C1 segment of cervical spinal cord (tissue), 14 donors: ENCODE results near the gene ARHGEF6.
"Not testable (repeated sequence)": the region's sequence is repeated elsewhere in the genome, so short reads cannot be mapped to it uniquely, and the experiment has no call there.

ENCODE experiments used
- DNase-seq, 14 donors: peaks; one replicate each; lab custom pipeline; 2025; lab: John Stamatoyannopoulos, UW

The ARHGEF6 gene

DNA sequence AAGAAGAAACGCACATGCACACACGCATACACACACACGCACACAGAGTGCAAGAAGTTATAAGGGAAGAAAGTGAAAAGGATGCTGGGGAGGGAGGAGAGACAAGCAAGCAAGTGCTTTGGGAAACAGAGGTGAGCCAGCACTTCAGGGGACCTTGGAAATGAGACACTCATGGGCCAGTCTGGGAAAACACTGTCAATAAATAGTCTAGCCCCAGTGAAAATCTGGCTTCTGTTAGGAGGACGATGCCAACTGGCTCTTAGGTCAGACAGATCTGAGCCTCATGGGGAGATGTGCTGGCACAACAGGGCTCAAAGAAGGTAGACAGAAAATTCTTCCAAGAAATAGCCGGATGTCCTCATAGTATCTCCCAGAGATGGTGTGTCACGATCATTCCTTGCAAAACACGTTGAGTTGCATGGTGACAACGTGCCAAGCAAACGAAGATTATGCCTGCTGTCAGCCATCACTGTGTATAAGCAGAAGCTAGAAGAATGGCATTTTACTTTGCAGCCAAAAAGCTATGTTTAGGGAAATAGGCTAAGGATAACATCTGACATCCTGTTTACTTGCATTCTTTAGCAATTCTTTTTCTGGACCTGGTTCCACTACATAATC is 557 bp upstream of the ARHGEF6 start:
- peak in 5 of 14 donors; percentile 4 to 14 (median 7) for DNase-seq

DNA sequence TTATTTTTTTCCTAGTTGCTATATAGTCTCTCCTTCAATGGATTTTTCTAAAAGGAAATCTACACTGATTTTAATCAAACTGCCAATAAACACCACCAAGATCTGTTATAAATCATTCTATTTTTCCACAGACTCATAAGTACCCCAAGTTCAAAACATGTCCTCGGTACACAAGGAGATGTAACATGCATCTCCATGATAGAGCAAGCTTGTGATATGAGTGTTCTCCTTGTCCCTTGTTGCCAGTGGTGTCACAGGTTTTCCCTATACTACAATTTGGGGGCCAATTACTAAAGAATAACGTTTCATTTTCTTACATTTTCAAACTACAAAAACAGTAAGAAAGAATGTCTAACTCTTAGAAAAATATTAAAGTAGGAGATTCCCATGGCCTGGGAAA is 491 bp downstream of the ARHGEF6 start:
- no peak for DNase-seq

GRCh38 chrX:136779346-136779781 is 1.4 kb downstream of the ARHGEF6 start:
- no peak for DNase-seq

DNA sequence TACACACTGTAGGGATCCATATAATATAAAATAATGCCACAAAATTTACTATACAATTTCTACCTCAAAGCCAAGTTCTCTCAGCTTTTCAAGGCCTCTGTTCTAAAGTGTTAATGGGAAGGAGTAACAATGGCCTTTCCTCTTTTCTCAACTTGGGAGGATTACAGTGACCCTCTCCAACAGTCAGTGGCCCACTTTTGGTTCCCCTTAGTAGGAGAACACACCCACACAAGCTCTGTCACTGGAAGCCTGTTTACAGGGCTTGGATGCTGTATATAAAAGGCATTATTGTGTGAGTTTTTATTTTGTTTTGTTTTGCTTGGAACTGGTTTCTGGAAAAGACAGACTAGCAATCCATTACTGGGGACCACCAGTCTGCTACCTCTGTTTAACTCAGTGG is 1.8 kb downstream of the ARHGEF6 start:
- no peak for DNase-seq

DNA sequence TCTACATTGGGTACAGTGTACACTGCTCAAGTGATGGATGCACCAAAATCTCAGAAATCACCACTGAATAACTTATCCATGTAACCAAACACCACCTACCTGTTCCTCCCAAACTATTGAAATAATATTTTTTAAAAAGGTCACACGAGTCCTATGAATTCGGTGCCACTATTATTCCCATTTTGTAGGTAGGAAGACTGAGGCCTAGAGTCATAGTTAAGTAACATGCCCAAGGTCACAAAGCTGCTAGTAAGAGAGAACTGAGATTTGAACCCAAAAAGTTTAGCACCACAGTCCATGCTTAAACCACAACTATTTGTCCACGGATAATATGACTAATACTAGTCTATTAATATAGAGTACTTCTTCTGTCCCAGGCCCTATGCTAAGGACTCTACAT is 2.7 kb downstream of the ARHGEF6 start:
- DNase-seq: no peak

DNA sequence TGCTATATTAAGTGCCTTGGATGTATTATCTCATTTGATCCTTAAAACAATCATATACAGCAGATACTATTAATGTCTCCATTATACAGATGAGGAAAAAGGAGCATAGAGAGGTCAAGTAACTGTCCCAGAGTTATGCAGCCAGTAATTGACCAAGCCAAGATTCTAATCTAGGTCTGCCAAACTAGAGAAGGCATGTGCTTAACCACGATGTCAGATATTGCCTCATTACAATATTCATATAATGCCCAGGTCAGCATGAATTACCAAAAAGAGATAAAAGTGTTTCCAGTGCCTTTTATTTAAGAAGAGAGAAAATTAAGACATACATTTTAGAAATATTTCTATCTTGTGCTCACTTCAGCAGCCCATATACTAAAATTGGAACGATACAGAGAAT is 7.1 kb downstream of the ARHGEF6 start:
- DNase-seq: no peak

DNA sequence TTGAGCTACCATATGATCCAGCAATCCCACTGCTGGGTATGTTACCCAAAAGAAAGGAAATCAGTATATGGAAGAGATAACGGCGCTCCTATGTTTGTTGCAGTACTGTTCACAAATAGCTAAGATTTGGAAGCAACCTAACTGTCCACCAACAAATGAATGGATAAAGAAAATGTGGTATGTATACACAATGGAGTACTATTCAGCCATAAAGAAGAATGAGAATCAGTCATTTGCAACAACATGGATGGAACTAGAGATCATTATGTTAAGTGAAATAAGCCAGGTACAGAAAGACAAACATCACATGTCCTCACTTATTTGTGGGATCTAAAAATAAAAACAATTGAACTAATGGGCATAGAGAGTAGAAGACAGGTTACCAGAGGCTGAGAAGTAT is 8.9 kb downstream of the ARHGEF6 start:
- not testable (repeated sequence) for DNase-seq

DNA sequence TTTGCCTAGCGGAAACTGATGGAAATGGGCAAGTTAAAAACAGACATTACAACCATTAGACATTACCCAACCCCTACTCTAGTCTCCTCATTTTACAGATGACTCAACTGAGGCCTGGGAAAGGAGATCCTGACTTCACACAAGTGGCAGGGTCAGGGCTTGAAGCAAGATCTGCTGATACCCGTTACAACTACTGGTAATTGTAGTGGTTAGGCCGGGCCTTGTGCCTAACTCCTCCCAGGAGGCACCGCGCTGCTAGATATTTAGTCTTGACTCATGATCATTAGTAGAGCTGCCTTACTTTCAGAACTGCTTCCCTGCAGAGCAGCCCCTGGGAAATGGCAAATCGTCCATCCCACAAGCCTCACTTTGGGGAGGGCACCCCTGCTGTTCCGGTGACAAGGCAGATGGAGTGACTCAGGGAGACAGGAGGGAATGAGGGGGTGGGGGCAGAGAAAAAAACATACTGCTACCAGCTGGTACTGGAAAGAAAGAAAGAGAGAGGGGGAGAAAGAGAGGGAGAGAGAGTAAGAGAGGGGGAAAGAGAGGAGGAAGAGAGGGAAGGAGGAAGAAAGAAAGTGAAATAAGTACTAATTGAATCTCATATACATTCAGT is 12.2 kb downstream of the ARHGEF6 start:
- peak in 2 of 14 donors; percentile 6 to 33 for DNase-seq

DNA sequence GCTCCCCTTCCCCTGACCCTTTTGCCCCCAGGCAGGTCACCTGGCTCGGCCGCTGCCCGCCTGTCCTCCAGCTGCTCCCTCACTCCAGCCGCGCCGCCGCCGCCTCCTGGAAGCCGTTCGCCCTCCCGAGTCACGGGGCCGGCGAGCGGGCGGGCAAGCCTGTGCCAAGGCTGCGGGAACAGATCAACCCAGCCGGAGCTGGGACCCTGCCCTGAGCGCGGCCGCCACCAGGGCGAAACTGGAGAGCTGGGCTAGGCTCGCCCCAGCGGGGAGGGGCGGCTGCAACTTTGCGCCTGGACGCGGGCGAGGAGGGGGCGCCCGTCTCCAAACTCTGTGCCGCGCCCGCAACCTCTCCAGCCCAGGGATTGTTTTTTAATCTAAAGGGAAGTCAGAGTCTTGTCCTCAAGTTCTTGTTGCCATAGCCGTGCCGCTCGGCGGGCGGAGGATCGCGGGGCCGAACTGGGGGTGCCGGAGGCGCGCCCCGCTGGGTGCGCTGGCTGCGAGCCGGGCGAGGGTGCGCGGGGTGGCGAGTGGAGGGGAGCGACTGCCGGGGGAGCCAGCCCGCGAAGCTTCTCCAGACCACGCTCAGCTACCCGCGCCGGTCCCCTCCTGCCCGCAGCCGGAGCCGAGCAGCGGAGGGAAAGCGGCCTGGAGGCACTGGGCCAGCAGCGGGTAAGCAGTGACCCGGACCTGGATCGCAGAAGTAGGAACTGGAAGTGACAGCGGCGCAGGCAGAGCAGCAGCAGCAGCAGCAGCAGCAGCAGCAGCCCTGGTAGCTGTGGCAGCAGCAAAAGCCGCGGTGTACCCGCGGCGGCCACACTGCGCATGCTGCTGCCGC is 13.4 kb downstream of the ARHGEF6 start:
- peak in 11 of 14 donors; percentile 9 to 70 (median 34) for DNase-seq

GRCh38 chrX:136766785-136767103 is 14.0 kb downstream of the ARHGEF6 start:
- no peak for DNase-seq

- DNase-seq: no peak
Measured at GRCh38 chrX:136765821-136766356, 14.8 kb downstream of the ARHGEF6 start.

- DNase-seq: no peak
Measured at GRCh38 chrX:136764206-136764605, 16.5 kb downstream of the ARHGEF6 start.

DNA sequence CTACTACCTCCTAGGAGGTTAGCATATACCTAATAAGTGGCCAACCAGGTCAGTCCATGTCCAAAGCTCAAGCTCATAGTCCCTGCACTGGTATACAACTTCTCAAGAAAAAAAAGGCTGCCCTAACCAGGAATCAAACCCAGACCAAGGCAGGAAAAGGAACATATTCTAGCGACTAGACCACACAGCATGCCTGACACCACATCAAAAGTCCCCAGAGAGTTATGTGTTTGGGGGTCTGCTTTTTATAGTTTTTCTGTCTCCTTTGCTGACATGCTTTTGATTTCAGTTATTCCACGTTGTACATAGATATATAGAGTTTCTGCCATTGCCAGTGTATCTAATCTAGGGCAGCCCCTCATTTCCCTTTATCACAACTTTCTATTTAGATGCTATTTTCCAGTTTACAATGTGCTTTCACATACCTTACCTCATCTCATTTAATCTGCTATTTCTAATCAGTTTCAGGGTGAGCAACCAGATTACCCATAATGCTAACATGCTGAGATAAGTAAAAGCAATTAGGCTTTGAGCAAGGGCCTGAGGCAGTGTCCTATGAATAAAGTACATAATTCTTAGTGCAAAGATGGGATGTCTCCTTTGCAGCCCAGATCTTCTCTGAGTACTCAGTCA is 17.8 kb downstream of the ARHGEF6 start:
- DNase-seq: no peak

- no peak for DNase-seq
Measured at GRCh38 chrX:136761421-136761820, 19.3 kb downstream of the ARHGEF6 start.

DNA sequence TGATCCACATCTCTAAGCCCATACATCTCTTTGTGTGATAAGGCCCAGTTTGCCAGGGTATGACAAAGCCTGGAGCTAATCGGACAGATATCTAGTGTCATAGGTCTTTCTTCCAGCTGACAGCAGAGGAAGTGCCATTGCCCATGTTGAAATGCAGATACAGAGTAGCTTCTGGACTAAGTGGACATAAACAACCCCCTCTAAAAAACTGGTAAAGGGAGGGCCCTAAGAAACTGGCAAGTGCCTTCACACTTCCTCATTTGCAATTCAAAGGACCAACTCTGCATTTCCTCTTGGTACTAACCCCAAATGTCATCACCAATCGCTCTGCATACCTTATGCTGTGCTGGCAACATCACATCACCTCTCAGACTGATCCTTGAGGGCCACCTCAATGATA is 20.8 kb downstream of the ARHGEF6 start:
- DNase-seq: no peak

DNA sequence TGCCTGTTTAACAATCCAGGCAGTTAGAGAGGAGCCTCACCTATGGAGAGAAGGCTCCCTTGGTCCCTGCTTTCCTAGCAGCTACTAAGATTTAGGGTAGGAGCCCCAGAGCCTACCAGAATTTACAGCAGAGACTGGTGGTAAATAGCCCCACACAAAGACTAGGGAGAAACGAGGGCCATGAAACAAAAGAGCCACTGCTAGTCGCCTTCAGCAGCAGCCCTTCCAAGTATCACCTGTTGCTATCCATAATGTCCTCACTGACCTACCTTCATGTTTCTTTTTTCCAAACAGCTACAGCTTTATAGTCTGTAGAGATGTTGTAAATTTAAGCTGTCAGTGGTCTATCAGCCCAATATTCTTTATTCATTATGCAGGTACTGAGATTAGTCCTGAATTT is 25.3 kb downstream of the ARHGEF6 start:
- DNase-seq: no peak

DNA sequence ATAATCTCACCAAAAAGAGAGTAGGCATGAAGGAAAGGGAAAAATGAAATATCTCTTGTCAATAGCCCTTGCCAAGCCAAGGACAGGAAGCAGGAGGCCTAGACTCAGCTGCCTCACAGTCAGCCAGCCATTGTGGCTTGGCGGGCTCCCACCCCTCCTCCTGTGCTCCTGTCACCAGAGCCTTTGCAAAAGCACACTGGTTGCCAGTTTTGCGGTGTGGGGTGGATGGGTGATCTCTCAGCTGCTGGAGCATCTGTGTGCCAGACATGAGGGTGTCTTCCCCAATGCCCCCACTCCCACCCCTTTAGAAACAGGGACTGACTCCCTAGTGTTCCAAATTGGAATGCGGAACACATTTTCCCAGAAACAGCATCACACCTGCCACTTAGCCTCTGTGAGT is 26.1 kb downstream of the ARHGEF6 start:
- peak in 4 of 14 donors; percentile 8 to 63 (median 14) for DNase-seq

- DNase-seq: no peak
Measured at GRCh38 chrX:136752796-136753195, 27.9 kb downstream of the ARHGEF6 start.

GRCh38 chrX:136752346-136752745 is 28.4 kb downstream of the ARHGEF6 start:
- DNase-seq: no peak

- no peak for DNase-seq
Measured at GRCh38 chrX:136750364-136750763, 30.4 kb downstream of the ARHGEF6 start.

- peak in 2 of 14 donors; percentile 2 to 10 for DNase-seq
Measured at GRCh38 chrX:136747003-136747986, 33.4 kb downstream of the ARHGEF6 start.
